Right forelimb (tissue), 1 donor: Measurements from ENCODE around the gene OR10K2.
"Not testable (repeated sequence)": the region's sequence is repeated elsewhere in the genome, so short reads cannot be mapped to it uniquely, and the experiment has no call there.

ENCODE experiments used
- DNase-seq: peaks from one replicate; pipeline ENCODE4 v3.0.0-alpha.2; 2018

The OR10K2 gene, protein sequence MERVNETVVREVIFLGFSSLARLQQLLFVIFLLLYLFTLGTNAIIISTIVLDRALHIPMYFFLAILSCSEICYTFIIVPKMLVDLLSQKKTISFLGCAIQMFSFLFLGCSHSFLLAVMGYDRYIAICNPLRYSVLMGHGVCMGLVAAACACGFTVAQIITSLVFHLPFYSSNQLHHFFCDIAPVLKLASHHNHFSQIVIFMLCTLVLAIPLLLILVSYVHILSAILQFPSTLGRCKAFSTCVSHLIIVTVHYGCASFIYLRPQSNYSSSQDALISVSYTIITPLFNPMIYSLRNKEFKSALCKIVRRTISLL

DNA sequence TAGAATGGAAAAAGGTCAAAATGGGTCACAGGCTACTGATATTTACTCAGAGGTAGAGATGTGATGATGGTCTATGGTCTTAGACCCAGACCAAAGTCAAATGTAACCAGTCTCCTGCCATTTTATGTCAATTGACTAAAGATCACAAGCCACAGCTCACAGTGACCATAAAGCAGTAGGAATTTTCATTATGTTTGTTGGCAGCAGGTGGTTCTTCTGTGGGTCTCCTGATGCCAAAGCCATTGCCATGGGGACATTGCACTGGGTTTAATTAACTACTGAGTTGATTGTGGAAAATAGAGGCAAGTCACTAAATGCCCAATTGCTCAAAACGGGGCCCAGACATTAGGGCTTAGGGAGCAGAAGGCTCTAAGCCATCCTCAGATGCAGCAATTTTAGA, at the start of gene OR10K2:
OR10K2 (minus strand) TSS at position 101 of the 400 bp plus-strand sequence. CDS start 5,371 bp downstream, outside the sequence.
- DNase-seq: no peak

DNA sequence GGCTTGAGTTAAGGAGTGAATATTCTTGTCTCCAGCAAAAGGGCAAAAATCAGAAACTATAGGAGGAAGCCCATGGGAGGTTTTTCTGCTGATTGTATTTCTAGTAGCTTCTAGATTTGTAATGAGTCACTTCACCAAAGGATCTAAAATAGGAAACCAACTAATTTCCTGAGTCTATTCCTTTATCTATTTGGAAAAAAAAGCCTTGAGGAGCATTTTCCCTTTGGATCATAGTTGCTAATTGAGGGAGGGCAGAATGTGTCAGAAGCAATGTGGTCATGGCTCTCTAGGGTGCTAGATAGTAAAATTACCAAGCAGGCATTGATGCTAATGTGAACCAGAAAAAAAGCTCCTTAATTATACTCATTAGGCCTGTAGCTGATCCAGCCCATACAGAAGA, 45.9 kb upstream of the OR10K2 start, which contains the start of gene OR10R2:
OR10R2 (plus strand) TSS at position 301 of the 400 bp plus-strand sequence. CDS start 106 bp downstream, outside the sequence.
- no peak for DNase-seq

GRCh38 chr1:158461534-158461933, 35.5 kb upstream of the OR10K2 start, which contains the start of gene OR10K1:
Gene OR10K1 (plus strand): TSS chr1:158461834. CDS start chr1:158465562, 3,728 bp downstream.
- no peak for DNase-seq

GRCh38 chr1:158458263-158458662, 32.2 kb upstream of the OR10K2 start:
- DNase-seq: no peak

GRCh38 chr1:158457246-158457645, 31.2 kb upstream of the OR10K2 start:
- DNase-seq: no peak

DNA sequence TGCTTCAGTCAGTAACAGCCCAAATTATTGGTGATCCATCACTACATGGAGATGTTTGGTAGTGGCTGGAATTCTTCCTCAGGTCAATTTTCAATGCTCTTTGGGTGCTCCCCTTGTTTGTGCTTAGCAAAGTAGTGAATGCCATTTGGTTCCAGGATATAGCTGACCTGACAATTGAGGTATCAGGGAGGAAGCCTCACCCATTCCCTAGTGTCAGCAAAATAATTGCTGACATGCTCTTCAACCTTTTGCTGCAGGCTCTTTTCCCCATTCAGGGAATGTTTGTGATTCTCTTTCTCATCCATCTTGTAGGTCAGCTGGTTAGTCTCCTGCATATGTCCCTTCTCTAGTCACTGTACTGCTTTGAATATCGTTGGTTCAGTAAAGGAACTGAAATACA, 28.5 kb upstream of the OR10K2 start:
- DNase-seq: no peak

DNA sequence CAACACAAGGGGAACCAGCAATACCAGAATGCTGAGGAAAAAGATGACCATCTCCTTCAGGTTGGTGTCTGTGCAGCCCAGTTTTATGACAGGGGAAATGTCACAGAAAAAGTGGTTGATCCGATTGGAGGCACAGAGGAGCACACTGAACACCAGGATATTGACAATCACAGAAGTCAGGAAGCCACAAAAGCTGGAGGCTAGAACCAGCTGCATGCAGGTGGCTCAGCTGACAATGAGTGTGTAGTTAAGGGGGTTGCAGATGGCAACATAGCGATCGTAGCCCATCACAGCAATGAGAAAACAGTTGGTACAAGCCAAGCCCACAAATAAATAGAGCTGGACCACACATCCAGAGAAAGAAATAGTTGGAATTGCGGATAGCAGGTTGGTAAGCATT, 19.3 kb upstream of the OR10K2 start:
- no peak for DNase-seq

DNA sequence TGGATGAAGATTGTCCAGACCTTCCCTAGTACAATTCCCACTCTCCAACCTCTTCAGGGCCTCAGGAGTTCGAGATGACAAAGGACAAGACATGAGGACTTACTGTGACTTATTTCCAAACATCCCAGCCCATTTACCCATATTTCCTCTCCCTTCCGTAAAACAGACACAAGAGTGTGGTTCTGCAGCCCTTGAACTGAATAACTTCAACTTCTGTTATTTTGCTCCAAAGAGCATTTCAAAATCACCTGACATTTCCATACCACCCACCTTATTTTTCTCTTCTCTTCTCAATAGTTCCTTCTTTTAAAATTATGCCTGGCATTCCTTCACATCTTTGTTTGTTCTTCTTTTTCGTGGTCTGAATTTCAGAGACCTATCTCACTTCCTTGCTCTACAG, 8.7 kb upstream of the OR10K2 start:
- no peak for DNase-seq

DNA sequence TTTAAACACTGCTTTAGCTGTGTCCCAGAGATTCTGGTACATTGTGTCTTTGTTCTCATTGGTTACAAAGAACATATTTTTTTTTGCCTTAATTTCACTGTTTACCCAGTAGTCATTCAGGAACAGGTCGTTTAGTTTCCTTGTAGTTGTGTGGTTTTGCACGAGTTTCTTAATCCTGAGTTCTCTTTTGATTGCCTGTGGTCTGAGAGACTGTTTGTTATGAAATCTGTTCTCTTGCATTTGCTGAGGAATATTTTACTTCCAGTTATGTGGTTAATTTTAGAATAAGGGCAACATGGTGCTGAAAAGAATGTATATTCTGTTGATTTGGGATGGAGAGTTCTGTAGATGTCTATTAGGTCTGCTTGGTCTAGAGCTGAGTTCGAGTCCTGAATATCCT, 4.1 kb upstream of the OR10K2 start:
- not testable (repeated sequence) for DNase-seq

DNA sequence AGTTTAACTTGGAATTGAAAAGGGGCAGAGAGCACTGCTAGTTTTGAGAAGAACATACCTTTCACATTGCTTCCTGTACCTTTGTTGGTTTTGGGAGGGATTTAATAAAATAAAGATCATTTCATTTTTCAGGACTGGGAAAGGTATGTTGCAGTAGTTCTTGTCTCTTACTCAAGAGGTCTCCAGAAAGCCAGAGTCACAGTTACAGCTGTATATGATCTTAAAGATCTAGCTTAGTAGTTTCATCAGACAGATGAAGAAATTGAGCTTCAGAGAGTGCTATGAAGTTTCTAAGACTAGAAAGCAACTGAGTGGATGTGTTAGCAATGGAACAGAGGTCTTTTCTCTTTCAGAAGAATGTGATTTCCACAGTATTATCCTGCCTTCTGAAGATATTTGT, 1.0 kb downstream of the OR10K2 start:
- DNase-seq: no peak

DNA sequence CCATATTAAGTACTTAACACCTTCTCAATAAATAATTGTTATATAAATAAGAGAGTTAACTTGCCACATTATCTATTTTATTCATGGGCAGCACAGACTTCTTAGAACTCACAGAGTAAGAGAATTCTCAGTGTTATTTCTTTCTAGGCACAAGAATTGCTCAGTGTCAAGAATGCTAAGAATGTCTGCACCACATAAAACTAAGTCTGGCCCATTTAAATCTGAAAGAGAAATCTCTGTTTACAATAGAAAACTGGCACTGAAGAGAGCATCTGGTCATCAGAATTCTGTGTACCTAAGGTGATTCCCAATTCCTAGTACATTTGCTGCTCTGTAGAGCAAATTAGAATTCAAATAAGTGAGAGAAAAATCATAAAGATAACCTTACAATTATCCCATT, 3.8 kb downstream of the OR10K2 start:
- no peak for DNase-seq

DNA sequence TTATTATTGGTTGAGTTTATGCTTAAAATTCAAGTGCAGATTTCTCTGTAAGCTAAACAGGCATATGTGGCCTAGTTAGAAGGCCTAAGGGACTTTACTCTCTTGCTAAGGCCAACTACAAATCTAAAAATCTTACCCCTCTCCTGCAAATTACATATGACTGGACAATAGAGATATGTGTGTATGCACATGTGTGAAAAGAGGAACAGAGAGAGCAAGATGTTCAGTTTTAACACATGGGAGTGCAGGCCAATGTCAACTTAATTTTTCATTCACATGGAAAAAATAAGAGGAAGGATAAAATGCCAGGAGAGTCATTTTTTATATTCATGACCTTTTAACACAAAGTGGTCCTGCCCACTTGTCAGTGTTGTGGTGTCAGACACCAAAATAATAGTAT, 8.5 kb downstream of the OR10K2 start:
- DNase-seq: no peak

DNA sequence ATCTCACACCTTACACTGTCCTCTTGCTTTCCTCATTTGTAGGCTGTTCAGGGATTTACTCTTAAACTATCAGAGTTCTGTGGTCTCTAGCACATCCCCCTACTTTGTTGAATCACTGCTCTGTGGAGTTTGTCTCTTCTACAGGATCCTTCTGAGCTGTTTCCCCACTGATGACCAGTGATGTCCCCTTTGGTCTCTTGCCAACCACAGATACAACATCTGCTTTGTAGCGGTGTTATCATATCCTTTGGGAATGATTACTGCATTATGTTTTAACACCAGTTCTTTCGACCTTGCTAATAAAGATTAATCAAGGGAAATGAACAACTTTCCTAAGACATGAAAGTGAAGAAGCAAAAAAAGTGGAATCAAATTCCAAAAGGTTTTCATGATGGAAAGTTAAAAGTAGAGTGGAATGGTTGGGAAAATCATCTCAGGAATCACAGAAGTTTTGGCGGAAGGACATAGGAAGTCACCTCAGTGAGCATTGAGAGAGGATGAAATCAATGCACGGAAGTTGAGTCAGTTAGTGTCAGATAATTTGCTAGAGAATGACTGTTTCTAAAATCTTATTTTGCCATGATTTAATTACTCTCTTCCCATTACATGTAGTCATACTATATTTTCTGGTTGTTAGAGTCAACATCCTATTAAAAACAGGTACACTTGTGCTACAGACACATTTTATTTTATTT, 11.2 kb downstream of the OR10K2 start:
- DNase-seq: no peak

- no peak for DNase-seq
These were observed 18.9 kb downstream of the OR10K2 start for GRCh38 chr1:158407092-158407491.

DNA sequence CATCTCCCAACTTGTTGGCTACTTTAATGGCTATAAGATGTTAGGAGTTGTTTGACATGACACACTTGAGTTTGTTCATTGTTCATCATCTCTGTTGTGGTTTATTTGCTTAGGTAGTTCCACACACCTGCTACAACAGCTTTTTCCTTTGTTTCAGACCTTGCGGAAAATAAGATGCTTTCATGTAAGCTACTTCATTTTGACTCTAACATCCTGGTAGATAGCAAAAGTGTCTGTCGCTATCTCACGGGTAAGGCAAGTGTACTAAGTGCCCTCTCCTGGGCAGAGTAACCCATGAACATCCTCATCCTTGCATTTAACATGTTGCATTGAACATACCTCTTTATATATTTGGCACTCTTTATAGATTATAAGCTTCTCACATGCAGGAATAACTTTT, 25.2 kb downstream of the OR10K2 start:
- no peak for DNase-seq

GRCh38 chr1:158398818-158399514, 27.1 kb downstream of the OR10K2 start, which contains the start of gene OR10T2:
Gene OR10T2 (minus strand): TSS chr1:158399466. CDS start chr1:158399466, 0 bp downstream.
- no peak for DNase-seq

GRCh38 chr1:158396646-158397045, 29.4 kb downstream of the OR10K2 start:
- DNase-seq: no peak

DNA sequence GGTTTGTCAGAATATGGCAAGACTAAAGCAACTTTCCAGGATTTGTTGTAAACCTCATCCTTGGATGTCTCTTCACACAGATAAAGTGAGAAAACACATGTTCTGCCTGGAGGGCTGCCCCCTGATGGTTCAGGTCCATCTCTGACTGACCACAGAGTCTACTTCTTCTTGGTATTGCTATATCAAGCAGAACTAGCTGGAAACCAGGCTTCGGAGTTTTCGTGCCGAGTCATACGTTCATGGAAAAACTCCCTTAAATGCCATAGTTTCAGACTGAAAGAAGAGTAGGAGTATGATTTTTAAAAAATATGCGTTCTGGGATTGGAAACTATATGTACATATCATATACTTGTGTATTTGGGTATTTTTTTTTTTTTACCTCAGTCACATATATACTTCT, 32.6 kb downstream of the OR10K2 start:
- DNase-seq: no peak

GRCh38 chr1:158391099-158391498, 34.9 kb downstream of the OR10K2 start:
- no peak for DNase-seq

DNA sequence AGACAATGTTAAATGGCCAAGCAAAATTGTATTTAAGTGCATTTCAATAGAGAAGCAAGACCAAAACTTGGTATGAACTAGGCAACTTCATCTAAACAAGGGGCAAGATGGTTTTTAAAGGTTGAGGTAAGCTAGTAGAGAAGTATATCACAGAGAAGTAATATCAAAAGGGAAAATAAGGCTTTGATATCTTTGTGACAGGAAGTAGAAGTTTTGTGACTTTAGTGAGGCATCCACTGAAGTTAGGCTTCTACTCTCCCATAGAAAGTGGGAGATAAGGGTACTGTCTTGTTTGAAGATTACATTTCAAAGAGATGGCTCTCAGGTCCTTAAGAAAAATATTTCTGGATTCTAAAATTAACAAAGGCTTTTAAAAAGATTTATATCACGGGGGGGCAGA, 35.7 kb downstream of the OR10K2 start:
- DNase-seq: no peak

GRCh38 chr1:158374860-158375259, 51.2 kb downstream of the OR10K2 start:
- DNase-seq: no peak

DNA sequence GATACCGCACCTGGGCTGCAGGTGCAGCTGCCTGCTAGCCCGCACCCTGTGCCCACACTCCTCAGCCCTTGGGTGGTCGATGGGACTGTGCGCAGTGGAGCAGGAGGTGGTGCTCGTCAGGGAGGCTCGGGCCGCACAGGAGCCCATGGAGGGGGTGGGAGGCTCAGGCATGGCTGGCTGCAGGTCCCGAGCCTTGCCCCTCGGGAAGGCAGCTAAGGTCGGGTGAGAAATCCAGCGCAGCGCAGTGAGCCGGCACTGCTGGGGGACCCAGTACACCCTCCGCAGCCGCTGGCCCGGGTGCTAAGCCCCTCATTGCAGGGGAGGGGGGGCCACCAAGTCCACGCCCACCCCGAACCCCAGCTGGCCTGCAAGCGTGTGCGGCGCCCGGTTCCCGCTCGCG, 51.9 kb downstream of the OR10K2 start:
- DNase-seq: not testable (repeated sequence)

DNA sequence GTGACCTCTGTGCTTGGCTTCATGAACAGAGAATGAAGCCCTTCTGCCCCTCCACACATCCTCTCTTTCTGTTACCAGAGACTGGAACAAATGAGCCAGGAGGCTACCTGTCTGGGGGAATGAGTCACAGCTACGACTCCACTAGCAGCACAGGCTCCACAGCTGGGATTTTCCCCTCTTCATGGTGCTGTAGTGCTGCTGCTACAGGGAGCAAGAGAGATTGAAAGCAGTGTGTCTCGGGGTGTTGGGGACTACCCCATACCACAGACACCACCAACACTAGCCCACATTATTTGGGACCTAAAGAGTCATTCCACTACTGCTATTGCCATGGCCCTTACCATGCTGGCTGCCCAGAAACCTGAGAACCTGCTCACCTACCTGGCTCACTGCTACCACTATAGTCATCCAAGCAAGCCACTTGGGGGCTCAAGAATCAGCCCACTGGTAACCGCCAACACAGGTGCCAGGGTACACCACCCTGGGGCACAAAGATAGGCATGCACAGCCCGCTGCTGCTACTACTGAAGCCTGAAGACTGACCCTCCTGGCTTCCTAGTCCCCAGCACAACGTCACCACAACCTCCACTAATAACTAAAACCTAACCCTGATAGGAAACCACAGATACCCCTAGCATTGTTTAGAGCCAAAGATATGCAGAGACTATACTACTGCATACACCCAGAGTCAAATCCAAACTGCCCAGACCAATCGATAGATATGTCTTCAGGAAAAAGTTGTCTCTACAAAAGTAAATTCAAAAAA, 54.7 kb downstream of the OR10K2 start:
- no peak for DNase-seq
